ENCODE measurements around the gene COL4A1. TPM values are rescaled to one million over a fixed set of nuclear protein-coding genes. Genes with fewer than 3 reads are reported as not detected.

The COL4A1 gene
- polyA plus RNA-seq, 1 donor (not counting 4 experiments of a cell fraction or from before 2014, with no cell fraction given) = 22.3 TPM

GRCh38 chr13:110283736-110284517, 23.0 kb downstream of the COL4A1 start:
- dilution Hi-C loops (cut with MboI; ENCODE audit: extremely low pct_ligation_motif_present, low sequenced_read_pairs) = no loop called here
- DNase-seq (ENCODE audit: low read depth, low spot score) (no peak), FAIRE-seq (no peak)
- Histone ChIP-seq H3K9me1 (ENCODE audit: control insufficient read depth, extremely low read depth, insufficient read depth, low read length) (no peaks in the 10 kb centered on the region), H4K20me1 (ENCODE audit: control insufficient read depth, extremely low read depth, insufficient read depth, low read length) (no peaks in the 10 kb centered on the region), H3K36me3 (ENCODE audit: control insufficient read depth in 2 of 2, extremely low read depth in 1 of 2, insufficient read depth in 2 of 2, low read length in 2 of 2) (peaks cover 0 to 4% of the 10 kb centered on the region in 2 experiments), H3K4me3 (ENCODE audit: control insufficient read depth in 2 of 3, extremely low read depth in 1 of 3, insufficient read depth in 2 of 3, low read depth in 1 of 3, low read length in 3 of 3) (no peak overlapping the region), H3K9ac (ENCODE audit: control insufficient read depth, extremely low read depth, insufficient read depth, low read length) (no peak overlapping the region), H3K4me2 (ENCODE audit: control insufficient read depth, extremely low read depth, insufficient read depth, low read depth, low read length) (no peak overlapping the region), H3K79me2 (ENCODE audit: control insufficient read depth, insufficient read depth, low read length) (peaks cover 9% of the 10 kb centered on the region), H3K4me1 (ENCODE audit: control insufficient read depth, extremely low read depth, insufficient read depth, low read length) (peaks cover 19% of the 10 kb centered on the region), H3K27me3 (ENCODE audit: control insufficient read depth, extremely low read depth, insufficient read depth, low read length) (no peaks in the 10 kb centered on the region), H2AFZ (ENCODE audit: control insufficient read depth, low read length) (no peak overlapping the region), H3K9me3 (ENCODE audit: control insufficient read depth, low read depth, low read length) (no peaks in the 10 kb centered on the region), H3K27ac (ENCODE audit: control insufficient read depth, insufficient read depth, low read length) (no peak overlapping the region)
- no peak for TF ChIP-seq CTCF (optimal IDR thresholded peaks at IDR 0.05 in 1 of 3, IDR thresholded peaks at IDR 0.05 in 1 of 3, conservative IDR thresholded peaks at IDR 0.05 in 1 of 3; ENCODE audit: extremely low read depth in 1 of 3, insufficient read depth in 2 of 3, low read length in 3 of 3)
- no peak for TF ChIP-seq EZH2 (IDR thresholded peaks at IDR 0.05; ENCODE audit: low read length)

- no peaks in the 10 kb centered on the region for H4K20me1 ChIP-seq (ENCODE audit: control insufficient read depth, extremely low read depth, insufficient read depth, low read length)
- TF ChIP-seq EZH2 (IDR thresholded peaks at IDR 0.05; ENCODE audit: low read length) (no peak), CTCF (optimal IDR thresholded peaks at IDR 0.05 in 1 of 3, IDR thresholded peaks at IDR 0.05 in 1 of 3, conservative IDR thresholded peaks at IDR 0.05 in 1 of 3; ENCODE audit: extremely low read depth in 1 of 3, insufficient read depth in 2 of 3, low read length in 3 of 3) (no peak)
- DNase-seq (ENCODE audit: low read depth, low spot score) (no peak), FAIRE-seq (no peak)
- H3K9me1 ChIP-seq (ENCODE audit: control insufficient read depth, extremely low read depth, insufficient read depth, low read length) = no peaks in the 10 kb centered on the region
- H3K27me3 ChIP-seq (ENCODE audit: control insufficient read depth, extremely low read depth, insufficient read depth, low read length) = no peaks in the 10 kb centered on the region
- dilution Hi-C loops (cut with MboI; ENCODE audit: extremely low pct_ligation_motif_present, low sequenced_read_pairs) = no loop called here
- H3K36me3 ChIP-seq (ENCODE audit: control insufficient read depth in 2 of 2, extremely low read depth in 1 of 2, insufficient read depth in 2 of 2, low read length in 2 of 2) = peaks cover 0 to 4% of the 10 kb centered on the region in 2 experiments
- H3K4me3 ChIP-seq (ENCODE audit: control insufficient read depth in 2 of 3, extremely low read depth in 1 of 3, insufficient read depth in 2 of 3, low read depth in 1 of 3, low read length in 3 of 3) = no peak overlapping the region
- H3K27ac ChIP-seq (ENCODE audit: control insufficient read depth, insufficient read depth, low read length) = no peak overlapping the region
- H3K9me3 ChIP-seq (ENCODE audit: control insufficient read depth, low read depth, low read length) = no peaks in the 10 kb centered on the region
- H3K4me2 ChIP-seq (ENCODE audit: control insufficient read depth, extremely low read depth, insufficient read depth, low read depth, low read length) = no peak overlapping the region
- H2AFZ ChIP-seq (ENCODE audit: control insufficient read depth, low read length) = no peak overlapping the region
- H3K4me1 ChIP-seq (ENCODE audit: control insufficient read depth, extremely low read depth, insufficient read depth, low read length) = peaks cover 13% of the 10 kb centered on the region
- no peak overlapping the region for H3K9ac ChIP-seq (ENCODE audit: control insufficient read depth, extremely low read depth, insufficient read depth, low read length)
- H3K79me2 ChIP-seq (ENCODE audit: control insufficient read depth, insufficient read depth, low read length) = peaks cover 11% of the 10 kb centered on the region
Observed at GRCh38 chr13:110282316-110282841, 24.6 kb downstream of the COL4A1 start.

All from keratinocyte (primary cell).